Stimulated activated CD4-positive, alpha-beta T cell treated with anti-CD3 and anti-CD28 coated beads, Interleukin-1b, Interleukin-23, amount 100 ng/mL, for 24 hours (primary cell): ENCODE data around the gene MACO1.
"Not testable (repeated sequence)": the region's sequence is repeated elsewhere in the genome, so short reads cannot be mapped to it uniquely, and the experiment has no call there.

Source experiments
- DNase-seq, 4 experiments: peaks; one replicate each; pipeline ENCODE4 v3.0.0-alpha.2; 2020; ENCODE audit warnings: low read depth in 4 of 4, low spot score in 1 of 4

The MACO1 gene

DNA sequence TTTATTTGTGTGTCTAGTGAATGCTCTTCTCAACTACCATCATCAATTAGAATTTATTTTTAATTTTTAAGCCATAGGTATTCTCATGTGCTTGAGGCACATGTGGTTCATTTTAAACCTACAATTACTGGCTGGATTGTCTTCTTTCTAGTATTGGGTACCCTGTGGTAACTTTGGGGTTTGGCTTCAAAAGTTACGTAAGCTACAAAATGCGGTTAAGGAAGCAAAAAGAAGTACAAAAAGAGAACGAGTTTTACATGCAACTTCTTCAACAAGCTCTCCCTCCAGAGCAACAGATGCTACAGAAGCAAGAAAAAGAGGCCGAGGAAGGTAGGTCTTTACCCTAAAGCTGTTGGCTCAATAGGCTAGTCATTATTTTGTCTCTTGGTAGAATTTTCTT, 25.8 kb downstream of the MACO1 start:
- DNase-seq = no peak

- no peak for DNase-seq
Measured at GRCh38 chr1:25458541-25459298, 28.0 kb downstream of the MACO1 start.

DNA sequence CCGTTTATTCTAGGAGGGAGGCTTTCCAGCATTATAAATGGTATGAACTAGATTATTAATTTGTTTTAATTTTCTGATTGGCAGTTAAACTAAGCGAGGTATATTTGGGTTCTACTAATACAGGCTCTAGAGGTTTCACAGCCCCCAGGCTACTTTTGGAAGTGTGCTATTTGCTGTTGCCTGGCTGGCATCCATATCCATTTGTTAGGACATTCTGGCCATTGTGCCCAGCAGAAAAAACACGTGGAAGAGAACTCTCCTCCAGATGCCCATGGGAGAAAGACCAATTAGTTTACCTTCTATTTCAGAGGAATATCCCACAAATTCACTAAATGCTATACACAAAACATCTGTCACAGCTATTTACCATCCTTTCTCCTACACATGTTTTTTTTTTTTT, 29.3 kb downstream of the MACO1 start:
- DNase-seq = no peak

- DNase-seq = not testable (repeated sequence)
Measured at GRCh38 chr1:25460816-25461215, 30.1 kb downstream of the MACO1 start.

DNA sequence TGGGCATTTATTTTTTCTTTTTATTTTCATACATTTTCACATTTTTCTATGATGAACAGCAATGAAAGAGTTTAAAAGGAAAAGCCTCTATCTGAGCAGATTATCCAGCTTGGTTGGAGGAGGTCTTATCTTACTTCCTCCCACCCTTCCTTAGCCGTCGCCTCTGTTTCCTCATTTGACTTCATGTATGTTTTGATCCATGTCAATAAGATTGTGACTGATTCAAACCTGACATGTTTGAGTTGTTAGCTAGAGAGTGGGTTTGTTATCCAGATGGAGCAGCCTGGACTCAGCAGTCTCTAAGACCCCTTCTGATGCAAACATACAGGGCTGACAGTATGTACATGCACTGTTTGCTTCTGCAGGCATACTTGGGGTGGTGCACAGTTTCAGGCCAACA, 31.2 kb downstream of the MACO1 start:
- DNase-seq = no peak

- DNase-seq = no peak
Measured at GRCh38 chr1:25462732-25463131, 32.0 kb downstream of the MACO1 start.

- no peak for DNase-seq
Measured at GRCh38 chr1:25467193-25467592, 36.5 kb downstream of the MACO1 start.

DNA sequence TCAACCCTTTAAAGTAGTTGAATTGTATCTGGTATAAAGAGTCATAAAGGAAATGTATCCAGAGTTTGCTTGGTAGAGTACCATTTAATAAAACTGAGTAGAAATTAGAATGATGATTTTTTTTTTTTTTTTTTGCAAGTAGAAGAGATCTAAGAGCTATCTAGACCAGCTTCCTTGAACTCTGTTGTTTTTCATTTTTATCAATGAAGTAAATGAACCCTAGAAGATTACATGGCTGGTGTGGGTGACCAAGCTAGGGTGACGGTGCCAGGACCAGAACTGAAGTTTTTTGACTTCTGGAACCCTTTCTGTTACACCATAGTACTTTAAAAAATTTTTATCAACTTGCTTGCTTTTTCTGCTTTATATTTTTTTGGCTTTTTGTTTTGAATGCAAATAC, 36.9 kb downstream of the MACO1 start:
- no peak for DNase-seq

DNA sequence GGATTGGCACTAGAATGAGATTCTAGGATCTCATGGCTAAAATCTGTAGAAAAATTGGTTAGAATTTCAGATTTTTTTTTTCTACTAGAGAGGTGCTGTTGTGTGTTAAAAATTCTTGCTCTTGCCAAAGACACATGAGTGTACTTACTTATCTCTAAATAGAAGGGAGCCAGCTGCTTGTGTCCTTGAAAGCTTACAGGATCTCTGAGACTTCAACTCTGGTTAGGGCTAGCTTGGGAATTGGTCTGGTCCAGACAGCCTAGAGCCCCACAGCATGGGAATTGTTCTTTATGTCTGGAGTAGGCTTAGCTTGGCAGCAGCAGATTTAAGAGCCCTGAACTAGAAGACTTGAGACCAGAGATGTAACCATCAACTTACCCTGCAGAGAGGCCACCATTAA, 37.3 kb downstream of the MACO1 start:
- no peak for DNase-seq

DNA sequence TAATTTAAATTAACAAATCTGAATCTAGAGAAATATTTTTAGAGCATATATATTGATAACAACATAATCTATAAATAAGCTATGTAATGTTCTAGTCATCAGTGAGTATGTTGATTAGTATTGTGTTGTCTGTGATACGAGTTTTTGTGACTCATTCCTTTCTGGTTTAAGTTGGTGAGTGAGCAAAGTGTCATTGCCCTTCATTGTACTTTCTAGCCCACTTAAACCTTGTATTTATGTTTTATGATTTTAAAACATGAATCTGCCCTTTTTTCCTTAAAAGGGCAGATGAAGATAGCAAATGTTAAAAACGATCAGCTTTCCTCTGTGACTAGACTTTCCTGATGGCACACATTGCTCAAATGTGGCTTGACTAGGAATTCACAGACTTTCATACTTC, 38.5 kb downstream of the MACO1 start:
- no peak for DNase-seq

GRCh38 chr1:25472471-25472870, 41.8 kb downstream of the MACO1 start:
- no peak for DNase-seq

GRCh38 chr1:25473653-25474225, 43.0 kb downstream of the MACO1 start:
- no peak for DNase-seq

DNA sequence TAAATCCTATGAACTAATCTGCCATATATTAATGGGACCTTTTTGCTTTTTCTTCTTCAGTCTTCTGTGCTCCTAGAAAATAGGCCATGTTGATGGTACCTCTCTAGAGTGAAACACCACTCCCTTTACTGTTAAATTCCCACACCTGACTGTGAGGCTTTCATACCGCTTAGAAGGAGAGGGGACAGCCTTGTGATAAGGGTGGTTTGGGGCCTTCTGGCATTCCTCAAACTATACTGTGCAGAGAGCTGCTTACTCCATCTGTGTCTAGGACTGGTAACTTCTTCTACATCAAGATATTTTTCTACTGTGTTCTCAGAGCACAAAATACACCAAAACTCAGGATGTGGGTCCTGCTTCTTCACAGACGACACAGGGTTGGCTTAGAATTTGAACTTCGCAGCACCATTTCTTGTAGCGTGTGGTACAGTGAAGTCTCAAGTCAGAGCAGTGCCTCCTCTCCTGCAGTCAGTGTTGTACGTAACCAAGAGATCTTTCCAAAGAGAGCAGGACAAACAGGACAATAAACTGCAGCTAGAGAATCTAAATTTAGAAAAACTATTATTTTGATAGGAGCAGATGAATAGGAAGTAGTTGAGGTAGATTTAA, 43.8 kb downstream of the MACO1 start:
- DNase-seq = no peak

GRCh38 chr1:25476186-25477097, 45.7 kb downstream of the MACO1 start:
- DNase-seq = no peak

- no peak for DNase-seq
Measured at GRCh38 chr1:25477448-25478034, 46.8 kb downstream of the MACO1 start.

DNA sequence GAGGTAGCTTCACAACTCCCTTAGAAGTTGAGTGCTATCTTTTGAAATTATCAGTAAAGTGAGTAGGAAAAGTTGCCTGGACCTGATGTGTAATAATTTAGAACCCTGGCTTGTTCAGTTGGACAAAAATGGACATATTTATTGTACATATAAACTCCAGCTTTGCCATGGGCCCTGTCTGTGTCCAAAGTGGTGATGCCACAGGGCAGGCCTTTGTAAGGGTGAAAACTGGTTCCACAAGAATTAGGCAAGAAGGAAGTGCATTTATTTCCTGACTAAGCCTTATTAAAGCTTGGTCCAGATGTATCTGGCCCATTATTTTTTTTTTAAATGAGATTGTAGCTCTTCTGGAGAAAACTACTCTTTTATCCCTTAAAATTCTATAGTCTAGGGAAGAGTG, 47.9 kb downstream of the MACO1 start:
- no peak for DNase-seq

- no peak for DNase-seq
Measured at GRCh38 chr1:25481625-25482024, 50.9 kb downstream of the MACO1 start.

DNA sequence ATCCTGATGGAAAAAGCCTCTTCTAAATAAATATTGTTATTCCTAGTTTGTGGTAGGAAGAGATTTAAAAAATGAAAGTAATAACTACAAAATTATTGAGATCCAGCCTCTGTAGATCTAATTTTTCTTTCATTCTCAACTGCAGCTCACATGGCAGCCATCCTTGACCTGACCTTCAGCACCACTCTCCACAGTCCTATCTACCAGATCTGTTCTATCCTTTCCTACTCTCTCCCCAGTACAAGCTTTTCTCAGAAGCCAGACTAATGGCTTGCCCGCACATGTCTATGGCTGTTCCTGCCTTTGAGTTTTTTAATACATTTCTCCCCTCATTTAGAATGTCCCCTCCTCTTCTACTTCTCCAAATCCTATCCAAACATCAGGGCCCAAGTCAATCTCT, 51.5 kb downstream of the MACO1 start:
- DNase-seq = no peak

DNA sequence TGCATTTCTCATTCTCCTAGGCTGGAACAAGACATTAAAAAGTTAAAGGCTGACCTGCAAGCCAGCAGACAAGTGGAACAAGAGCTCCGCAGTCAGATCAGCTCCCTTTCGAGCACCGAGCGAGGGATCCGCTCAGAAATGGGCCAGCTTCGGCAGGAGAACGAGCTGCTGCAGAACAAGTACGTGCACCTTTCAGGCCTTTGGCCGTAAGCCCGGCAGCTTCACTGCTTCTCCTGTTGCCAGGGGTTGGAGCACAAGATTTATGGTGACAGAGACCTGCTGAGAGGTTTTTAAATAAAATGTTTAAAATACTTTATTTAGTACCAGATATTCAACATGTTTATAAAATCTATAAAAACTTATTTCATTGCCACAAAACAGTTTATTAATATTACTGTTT, 53.4 kb downstream of the MACO1 start:
- DNase-seq = no peak

DNA sequence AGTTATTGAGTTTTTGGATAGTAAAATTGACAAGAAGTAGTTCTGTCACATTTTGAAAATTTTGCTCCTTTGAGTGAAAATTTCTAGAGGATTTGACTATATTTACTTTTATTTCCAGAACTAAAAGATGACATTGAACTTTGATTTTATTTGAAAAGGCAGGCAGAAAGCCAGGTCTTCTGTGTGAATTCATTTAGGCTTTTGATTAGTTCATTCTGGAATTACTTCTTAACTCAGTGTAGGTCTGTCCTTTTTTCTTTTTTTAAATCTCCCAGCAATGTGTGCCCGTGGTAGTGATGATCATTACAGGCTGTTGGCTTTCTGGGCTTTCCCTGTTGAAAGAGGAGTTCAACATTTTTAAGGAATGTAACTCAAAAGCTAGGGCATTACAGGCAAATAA, 53.8 kb downstream of the MACO1 start:
- no peak for DNase-seq
